DOHH2 (cell line): ENCODE measurements around the gene TGFBR3.
"Not testable (repeated sequence)": the region's sequence is repeated elsewhere in the genome, so short reads cannot be mapped to it uniquely, and the experiment has no call there.

ENCODE experiments used
- H3F3A ChIP-seq: fragments of 200-600 bp; sonication (generic), shearing (Covaris generic); 2 replicates; pipeline ENCODE4 v1.6.0; 2016; ENCODE audit warnings: antibody characterized with exemption, mild to moderate bottlenecking; ENCODE audit not compliant: control insufficient read depth, insufficient read depth
- H3K27ac ChIP-seq: fragments of 200-600 bp; sonication (generic); 2 replicates; pipeline ENCODE4 v1.5.1; 2014; ENCODE audit warnings: low read depth, mild to moderate bottlenecking, low read length, moderate library complexity
- H3K27me3 ChIP-seq: fragments of 200-600 bp; sonication (generic); 2 replicates; pipeline ENCODE4 v1.6.1; 2014; ENCODE audit warnings: mild to moderate bottlenecking, low read length, mixed read lengths; ENCODE audit not compliant: control insufficient read depth
- H3K36me3 ChIP-seq: fragments of 200-600 bp; sonication (generic); 2 replicates; pipeline ENCODE4 v1.6.1; 2014; ENCODE audit warnings: mild to moderate bottlenecking, low read length, moderate library complexity, mixed read lengths; ENCODE audit not compliant: control insufficient read depth
- H3K4me1 ChIP-seq: fragments of 200-600 bp; sonication (generic); 2 replicates; pipeline ENCODE4 v1.6.1; 2014; ENCODE audit warnings: mild to moderate bottlenecking, low read length, mixed read lengths; ENCODE audit not compliant: control insufficient read depth
- H3K4me2 ChIP-seq: fragments of 200-600 bp; sonication (generic); 2 replicates; pipeline ENCODE4 v1.6.0; 2014; ENCODE audit warnings: mild to moderate bottlenecking, low read length, moderate library complexity
- H3K4me3 ChIP-seq: fragments of 200-600 bp; sonication (generic); 2 replicates; pipeline ENCODE4 v1.5.1; 2014; ENCODE audit warnings: mild to moderate bottlenecking, low read length, mixed read lengths
- H3K79me2 ChIP-seq: fragments of 200-600 bp; sonication (generic); 2 replicates; pipeline ENCODE4 v1.6.1; 2014; ENCODE audit warnings: mild to moderate bottlenecking, low read length, mixed read lengths; ENCODE audit not compliant: control insufficient read depth
- H3K9me2 ChIP-seq: fragments of 200-600 bp; sonication (generic); replicated peaks from 2 replicates; pipeline ENCODE4 v1.6.1; 2014; ENCODE audit warnings: mild to moderate bottlenecking, low read length, mixed read lengths; ENCODE audit not compliant: control insufficient read depth
- H3K9me3 ChIP-seq: fragments of 200-600 bp; sonication (generic); 2 replicates; pipeline ENCODE4 v1.6.1; 2014; ENCODE audit warnings: antibody characterized with exemption, low read length, mixed read lengths; ENCODE audit not compliant: control insufficient read depth, insufficient read depth
- H4K20me1 ChIP-seq: fragments of 200-600 bp; sonication (generic); 2 replicates; pipeline ENCODE4 v1.6.0; 2014; ENCODE audit warnings: low read depth, mild to moderate bottlenecking, antibody characterized with exemption, low read length, moderate library complexity; ENCODE audit not compliant: control insufficient read depth, insufficient read depth
- EZH2phosphoT487 ChIP-seq: fragments of 200-600 bp; sonication (generic); IDR thresholded peaks from 2 replicates; pipeline ENCODE4 v1.6.1; 2017; ENCODE audit warnings: borderline replicate concordance, mild to moderate bottlenecking, antibody characterized with exemption, low read length, moderate library complexity, mixed read lengths
- TF ChIP-seq, protein P1 (sequence below): fragments of 200-600 bp; sonication (generic); IDR thresholded peaks from one replicate; pipeline ENCODE4 v1.5.1; 2014; ENCODE audit warnings: antibody characterized with exemption, mild to moderate bottlenecking, low read depth, low read length; ENCODE audit not compliant: poor library complexity, severe bottlenecking

The TGFBR3 gene

GRCh38 chr1:91842056-91842455 lies 43.9 kb downstream of the TGFBR3 start:
- Histone ChIP-seq H3K36me3 (no peaks in the 10 kb centered on the region), H3K27ac (no peak overlapping the region), H3K9me3 (no peaks in the 10 kb centered on the region), H3K79me2 (no peaks in the 10 kb centered on the region), H3K4me2 (no peak overlapping the region), H3K27me3 (0 out of 2 replicates have a peak, but pooled peaks cover 3% of the 10 kb centered on the region), H4K20me1 (no peaks in the 10 kb centered on the region), H3K4me1 (no peaks in the 10 kb centered on the region), H3K9me2 (no peaks in the 10 kb centered on the region), H3K4me3 (no peak overlapping the region), H3F3A (no peaks in the 10 kb centered on the region)
- TF ChIP-seq, protein P1, sequence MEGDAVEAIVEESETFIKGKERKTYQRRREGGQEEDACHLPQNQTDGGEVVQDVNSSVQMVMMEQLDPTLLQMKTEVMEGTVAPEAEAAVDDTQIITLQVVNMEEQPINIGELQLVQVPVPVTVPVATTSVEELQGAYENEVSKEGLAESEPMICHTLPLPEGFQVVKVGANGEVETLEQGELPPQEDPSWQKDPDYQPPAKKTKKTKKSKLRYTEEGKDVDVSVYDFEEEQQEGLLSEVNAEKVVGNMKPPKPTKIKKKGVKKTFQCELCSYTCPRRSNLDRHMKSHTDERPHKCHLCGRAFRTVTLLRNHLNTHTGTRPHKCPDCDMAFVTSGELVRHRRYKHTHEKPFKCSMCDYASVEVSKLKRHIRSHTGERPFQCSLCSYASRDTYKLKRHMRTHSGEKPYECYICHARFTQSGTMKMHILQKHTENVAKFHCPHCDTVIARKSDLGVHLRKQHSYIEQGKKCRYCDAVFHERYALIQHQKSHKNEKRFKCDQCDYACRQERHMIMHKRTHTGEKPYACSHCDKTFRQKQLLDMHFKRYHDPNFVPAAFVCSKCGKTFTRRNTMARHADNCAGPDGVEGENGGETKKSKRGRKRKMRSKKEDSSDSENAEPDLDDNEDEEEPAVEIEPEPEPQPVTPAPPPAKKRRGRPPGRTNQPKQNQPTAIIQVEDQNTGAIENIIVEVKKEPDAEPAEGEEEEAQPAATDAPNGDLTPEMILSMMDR = no peak
- TF ChIP-seq EZH2phosphoT487 = no peak

DNA sequence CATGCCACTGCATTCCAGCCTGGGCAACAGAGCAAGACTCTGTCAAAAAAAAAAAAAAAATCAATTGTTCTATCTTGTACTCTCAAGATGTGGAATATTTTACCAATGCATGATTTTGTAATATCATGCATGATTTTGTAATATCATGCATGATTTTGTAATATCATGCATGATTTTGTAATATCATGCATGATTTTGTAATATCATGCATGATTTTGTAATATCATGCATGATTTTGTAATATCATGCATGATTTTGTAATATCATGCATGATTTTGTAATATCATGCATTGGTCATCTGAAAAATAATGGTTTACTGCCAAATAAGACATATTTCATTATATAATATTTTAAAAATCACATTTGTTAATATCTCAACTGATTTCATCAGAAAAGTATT lies 45.7 kb downstream of the TGFBR3 start:
- not testable (repeated sequence) for H3K4me1 ChIP-seq, H3K36me3 ChIP-seq, H3K9me3 ChIP-seq, H3K79me2 ChIP-seq, H4K20me1 ChIP-seq, H3K27ac ChIP-seq, H3K9me2 ChIP-seq, H3K4me2 ChIP-seq, H3K4me3 ChIP-seq, H3K27me3 ChIP-seq, H3F3A ChIP-seq

DNA sequence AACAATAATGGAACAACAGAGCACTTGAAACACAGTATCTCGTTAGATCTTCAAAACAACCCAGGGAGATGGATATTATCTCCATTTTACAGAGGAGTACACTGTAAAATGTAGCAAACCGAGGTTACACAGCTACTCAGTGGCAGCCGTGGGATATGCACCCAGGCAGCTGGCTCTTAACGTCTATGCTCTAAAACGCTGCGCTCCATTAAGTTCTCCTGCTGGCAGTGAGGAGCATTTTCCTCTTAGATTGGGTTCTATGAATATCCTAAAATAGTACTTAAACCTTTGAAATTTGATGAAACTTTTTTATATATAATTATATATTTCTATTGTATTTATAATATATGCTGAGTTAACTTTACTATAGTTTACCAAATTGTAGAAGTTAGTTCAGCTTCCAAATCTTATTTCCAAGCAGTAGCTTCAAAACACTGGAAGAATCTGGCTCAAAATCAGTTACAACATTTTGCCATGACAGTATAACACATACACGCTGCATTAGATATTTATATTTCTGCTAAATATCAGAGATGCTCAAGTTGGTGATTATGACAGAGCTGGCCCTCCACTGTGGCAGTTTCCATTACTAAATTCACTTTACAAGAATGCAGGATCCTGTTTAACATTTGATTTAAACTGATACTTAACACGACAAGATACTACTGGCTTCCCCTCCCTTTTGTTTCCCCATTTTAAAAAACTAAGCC lies 49.5 kb downstream of the TGFBR3 start:
- Histone ChIP-seq H3K79me2 (no peaks in the 10 kb centered on the region), H3K36me3 (no peaks in the 10 kb centered on the region), H3K27ac (no peak overlapping the region), H3K27me3 (no peaks in the 10 kb centered on the region), H3K4me2 (no peak overlapping the region), H3K9me3 (no peaks in the 10 kb centered on the region), H4K20me1 (no peaks in the 10 kb centered on the region), H3K9me2 (no peaks in the 10 kb centered on the region), H3K4me1 (no peaks in the 10 kb centered on the region), H3K4me3 (no peak overlapping the region), H3F3A (no peaks in the 10 kb centered on the region)
- TF ChIP-seq, protein P1 = no peak
- TF ChIP-seq EZH2phosphoT487 = no peak

DNA sequence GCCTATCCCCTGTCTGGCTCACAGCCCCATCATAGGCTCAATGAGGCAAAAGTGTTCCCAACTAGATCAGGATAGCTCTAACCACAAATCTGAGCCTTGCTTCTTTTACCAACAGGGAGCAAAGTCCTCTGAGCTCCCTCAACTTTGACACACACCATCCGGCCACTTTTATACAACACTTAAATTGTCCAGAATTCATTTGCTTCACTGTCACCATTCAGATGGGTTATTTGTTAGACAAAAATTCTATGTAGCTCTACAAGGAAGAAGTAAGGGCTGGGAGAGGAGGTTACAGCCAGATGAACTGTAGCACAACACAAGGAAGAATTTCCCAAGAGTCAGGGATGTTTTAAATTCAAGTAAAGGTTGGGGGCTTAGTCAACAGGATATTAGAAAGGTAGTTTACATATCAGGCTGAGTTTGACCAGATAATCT lies 50.8 kb downstream of the TGFBR3 start:
- Histone ChIP-seq H3K79me2 (no peaks in the 10 kb centered on the region), H4K20me1 (no peaks in the 10 kb centered on the region), H3K27ac (no peak overlapping the region), H3K4me1 (no peaks in the 10 kb centered on the region), H3K9me2 (no peaks in the 10 kb centered on the region), H3K4me2 (no peak overlapping the region), H3K9me3 (no peaks in the 10 kb centered on the region), H3F3A (no peaks in the 10 kb centered on the region), H3K27me3 (no peaks in the 10 kb centered on the region), H3K4me3 (no peak overlapping the region), H3K36me3 (no peaks in the 10 kb centered on the region)
- TF ChIP-seq, protein P1 = no peak
- no peak for TF ChIP-seq EZH2phosphoT487

DNA sequence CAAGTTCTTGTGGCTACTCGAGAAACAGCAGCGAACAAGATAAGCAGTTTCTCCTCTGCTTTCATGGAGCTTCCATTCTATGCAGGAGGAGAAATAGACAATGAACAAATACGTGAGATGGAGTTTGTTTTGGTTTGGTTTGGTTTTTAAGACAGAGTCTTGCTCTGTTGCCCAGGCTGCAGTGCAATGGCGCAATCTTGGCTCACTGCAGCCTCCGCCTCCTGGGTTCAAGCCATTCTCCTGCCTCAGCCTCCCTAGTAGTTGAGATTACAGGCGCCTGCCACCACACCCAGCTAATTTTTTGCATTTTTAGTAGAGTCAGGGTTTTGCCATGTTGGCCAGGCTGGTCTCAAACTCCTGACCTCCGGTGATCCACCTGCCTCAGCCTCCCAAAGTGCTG lies 51.4 kb downstream of the TGFBR3 start:
- not testable (repeated sequence) for H3K27me3 ChIP-seq, H3K79me2 ChIP-seq, H3K4me3 ChIP-seq, H3K4me2 ChIP-seq, H3F3A ChIP-seq, H3K36me3 ChIP-seq, H3K4me1 ChIP-seq, H3K9me3 ChIP-seq, H3K27ac ChIP-seq, H3K9me2 ChIP-seq, H4K20me1 ChIP-seq
